Mesenteric fat pad (tissue), 1 donor: ENCODE results near the gene UTP18. TPM values are rescaled to one million over a fixed set of nuclear protein-coding genes. Genes with fewer than 3 reads are reported as not detected.
"Not testable (repeated sequence)": the region's sequence is repeated elsewhere in the genome, so short reads cannot be mapped to it uniquely, and the experiment has no call there.

ENCODE experiments used
- DNase-seq: peaks from one replicate; pipeline ENCODE4 v3.0.0-alpha.2; 2020; ENCODE audit warnings: low spot score
- total RNA-seq: library from RNA; stranded (reverse); fragmentation: NEBNext Ultra II Directional; extraction: Animal tissue kit (Norgen Biotek cat#: 25700); gene quantifications from one replicate; pipeline ENCODE4 v1.2.1, GENCODE V29; 2021
- donor health status: DM: yes; HTN: yes; CAD: no.

UTP18 gene
- total RNA-seq, 1 donor from 2014 or later = 21.5 TPM

GRCh38 chr17:51258756-51259563, 1.4 kb upstream of the UTP18 start:
- DNase-seq = no peak

GRCh38 chr17:51259564-51260236, 646 bp upstream of the UTP18 start, which contains the start of gene MBTD1:
Gene MBTD1 (minus strand): TSS chr17:51260049. CDS start chr17:51225161, 34,888 bp downstream.
- DNase-seq = peak; percentile 97

GRCh38 chr17:51261024-51261963, 948 bp downstream of the UTP18 start:
- peak; percentile 90 for DNase-seq

- DNase-seq = no peak
These were observed 2.7 kb downstream of the UTP18 start for GRCh38 chr17:51263006-51263405.

- not testable (repeated sequence) for DNase-seq
These were observed 4.1 kb downstream of the UTP18 start for GRCh38 chr17:51264466-51264865.

- DNase-seq = no peak
These were observed 9.6 kb downstream of the UTP18 start for GRCh38 chr17:51269991-51270390.

GRCh38 chr17:51270636-51271035, 10.3 kb downstream of the UTP18 start:
- DNase-seq = no peak

- no peak for DNase-seq
These were observed 12.5 kb downstream of the UTP18 start for GRCh38 chr17:51272812-51273211.

GRCh38 chr17:51275381-51275780, 15.0 kb downstream of the UTP18 start:
- no peak for DNase-seq

GRCh38 chr17:51279183-51279582, 18.8 kb downstream of the UTP18 start:
- no peak for DNase-seq

- no peak for DNase-seq
These were observed 27.1 kb downstream of the UTP18 start for GRCh38 chr17:51287412-51287811.

GRCh38 chr17:51289696-51290111, 29.4 kb downstream of the UTP18 start:
- no peak for DNase-seq

- not testable (repeated sequence) for DNase-seq
These were observed 34.0 kb downstream of the UTP18 start for GRCh38 chr17:51294338-51294737.

GRCh38 chr17:51298508-51299371, 38.4 kb downstream of the UTP18 start:
- DNase-seq = no peak

GRCh38 chr17:51299859-51300258, 39.5 kb downstream of the UTP18 start:
- no peak for DNase-seq

GRCh38 chr17:51305182-51305581, 44.8 kb downstream of the UTP18 start:
- DNase-seq = no peak

GRCh38 chr17:51312003-51312402, 51.7 kb downstream of the UTP18 start:
- DNase-seq = not testable (repeated sequence)

GRCh38 chr17:51319186-51319585, 58.8 kb downstream of the UTP18 start:
- no peak for DNase-seq

GRCh38 chr17:51322390-51323029, 62.2 kb downstream of the UTP18 start:
- no peak for DNase-seq

GRCh38 chr17:51325471-51325870, 65.1 kb downstream of the UTP18 start:
- no peak for DNase-seq
